HCT116 (cell line): Measurements from ENCODE around the gene KDM5A. TPM values are rescaled to one million over a fixed set of nuclear protein-coding genes. Genes with fewer than 3 reads are reported as not detected.

ENCODE experiments used
- ATAC-seq: fragments of 200-7000 bp; cut with Tn5 transposase; 2 replicates; pipeline ENCODE4 v1.9.1; 2020; ENCODE audit warnings: mild to moderate bottlenecking, moderate library complexity
- BruUV-seq: library from RNA; stranded (reverse); fragments of 400-500 nt; replicated peaks from 2 replicates; lab custom pipeline; 2021; lab: Mats Ljungman, UMichigan
- CTCF ChIA-PET: fragments of 300-600 bp; sonication (Branson Sonifier 250); formaldehyde crosslinking; loops from one replicate; lab custom pipeline; 2021; ENCODE audit warnings: antibody characterized with exemption; lab: Charles Lee
- POLR2A ChIA-PET: fragments of 300-600, 350-600 bp; sonication (Branson Sonifier 250); formaldehyde crosslinking; loops from one replicate; lab custom pipeline; 2021; ENCODE audit warnings: antibody characterized with exemption; lab: Charles Lee
- RAD21 ChIA-PET, 2 experiments: fragments of 300-600 bp; sonication (Branson Sonifier 250); formaldehyde crosslinking; loops; one replicate each; lab custom pipeline; 2023; ENCODE audit warnings: low total read pairs in 2 of 2; ENCODE audit not compliant: uncharacterized antibody in 2 of 2, unreplicated experiment in 2 of 2, low non-redundant PET in 1 of 2; lab: Charles Lee
- DNase-seq: peaks from one replicate; pipeline ENCODE4 v3.0.0-alpha.2; 2010; ENCODE audit warnings: low read depth, low spot score
- H2AFZ ChIP-seq: fragments of 200-600 bp; shearing (Covaris generic), sonication (generic); 2 replicates; pipeline ENCODE4 v1.6.1; 2017; ENCODE audit warnings: low read depth, mixed run types, mixed read lengths, antibody characterized with exemption, low read length; ENCODE audit not compliant: poor library complexity, severe bottlenecking
- H3K27ac ChIP-seq: 2 replicates; pipeline ENCODE4 v1.5.1; 2012; ENCODE audit warnings: low read depth, low read length
- H3K27me3 ChIP-seq: fragments of 200-600 bp; sonication (generic); 2 replicates; pipeline ENCODE4 v1.6.1; 2016; ENCODE audit warnings: mixed run types, low read length, mixed read lengths; ENCODE audit not compliant: insufficient read depth
- H3K36me3 ChIP-seq, 2 experiments: fragments of 200-500 bp in 1 of 2; fragments of 200-600 bp in 1 of 2; sonication (Bioruptor generic) in 1 of 2; sonication (generic) in 1 of 2; 2 replicates each; pipeline versions ENCODE4 v1.5.1 to v1.6.1; 2014 to 2016; ENCODE audit warnings: low read length in 2 of 2, inconsistent platforms in 1 of 2, mixed read lengths in 1 of 2, mixed run types in 1 of 2; ENCODE audit not compliant: insufficient read depth in 2 of 2, control insufficient read depth in 1 of 2
- H3K4me1 ChIP-seq, 2 experiments: fragments of 200-600 bp in 1 of 2; sonication (generic) in 1 of 2; 2 replicates each; pipeline versions ENCODE4 v1.5.1 to v1.6.1; 2012 to 2017; ENCODE audit warnings: low read length in 2 of 2, inconsistent platforms in 1 of 2, mild to moderate bottlenecking in 1 of 2, mixed read lengths in 1 of 2, mixed run types in 1 of 2, moderate library complexity in 1 of 2; ENCODE audit not compliant: insufficient read depth in 2 of 2, control insufficient read depth in 1 of 2
- H3K4me2 ChIP-seq: fragments of 200-600 bp; sonication (generic); 2 replicates; pipeline ENCODE4 v1.6.1; 2017; ENCODE audit warnings: mixed run types, low read length, mixed read lengths
- H3K4me3 ChIP-seq, 2 experiments: fragments of 200-600 bp in 1 of 2; sonication (generic) in 1 of 2; replicated peaks in 1 of 2; 2 replicates each; pipeline ENCODE4 v1.5.1; 2011 to 2016; ENCODE audit warnings: low read length in 2 of 2, control low read depth in 1 of 2, low read depth in 1 of 2, mild to moderate bottlenecking in 1 of 2, mixed read lengths in 1 of 2, mixed run types in 1 of 2
- H3K79me2 ChIP-seq: fragments of 200-600 bp; sonication (generic); 2 replicates; pipeline ENCODE4 v1.6.1; 2017; ENCODE audit warnings: mild to moderate bottlenecking, mixed run types, low read length, moderate library complexity, mixed read lengths; ENCODE audit not compliant: insufficient read depth
- H3K9ac ChIP-seq: fragments of 200-600 bp; sonication (generic); 2 replicates; pipeline ENCODE4 v1.6.1; 2016; ENCODE audit warnings: low read length, mixed read lengths
- H3K9me2 ChIP-seq: fragments of 200-600 bp; sonication (generic), shearing (Covaris generic); 2 replicates; pipeline ENCODE4 v1.6.1; 2017; ENCODE audit warnings: mixed run types, mild to moderate bottlenecking, moderate library complexity; ENCODE audit not compliant: insufficient read depth
- H3K9me3 ChIP-seq, 2 experiments: fragments of 200-500 bp in 1 of 2; fragments of 200-600 bp in 1 of 2; sonication (Bioruptor generic) in 1 of 2; sonication (generic) in 1 of 2; 2 replicates each; pipeline ENCODE4 v1.6.1; 2014 to 2017; ENCODE audit warnings: low read length in 2 of 2, mixed read lengths in 2 of 2, inconsistent platforms in 1 of 2, low read depth in 1 of 2, mild to moderate bottlenecking in 1 of 2, mixed run types in 1 of 2, moderate library complexity in 1 of 2; ENCODE audit not compliant: control insufficient read depth in 1 of 2, insufficient read depth in 1 of 2
- H4K20me1 ChIP-seq: fragments of 200-600 bp; sonication (generic), shearing (Covaris generic); 2 replicates; pipeline ENCODE4 v1.6.1; 2017; ENCODE audit warnings: mixed run types, mild to moderate bottlenecking, moderate library complexity; ENCODE audit not compliant: insufficient read depth
- POLR2AphosphoS5 ChIP-seq: IDR thresholded peaks from 2 replicates; pipeline ENCODE4 v1.6.1; 2011; ENCODE audit warnings: mild to moderate bottlenecking, low read depth, low read length, moderate library complexity
- SIN3A ChIP-seq: IDR thresholded peaks from 2 replicates; pipeline ENCODE4 v1.6.1; 2012; ENCODE audit warnings: low read depth
- YY1 ChIP-seq: IDR thresholded peaks from 2 replicates; pipeline ENCODE4 v1.6.1; 2011; ENCODE audit warnings: low read length, low read depth, moderate library complexity, mild to moderate bottlenecking; ENCODE audit not compliant: insufficient replicate concordance; ENCODE audit errors: extremely low read depth
- intact Hi-C: fragments of 100-400 bp; cut with micrococcal nuclease; formaldehyde crosslinking; loops from 2 replicates; pipeline ENCODE4 v1.10.0; 2022
- total RNA-seq: library from RNA; stranded (reverse); gene quantifications from one replicate; pipeline ENCODE4 v1.2.1, GENCODE V29; 2021; ENCODE audit not compliant: unreplicated experiment

KDM5A gene
- total RNA-seq, 1 experiment from 2014 or later = 49.0 TPM

- Histone ChIP-seq H3K4me2 (no peak overlapping the region), H3K27me3 (no peaks in the 10 kb centered on the region), H2AFZ (no peak overlapping the region), H3K9me2 (no peaks in the 10 kb centered on the region), H3K79me2 (no peaks in the 10 kb centered on the region), H3K4me1 (no peaks in the 10 kb centered on the region), H4K20me1 (no peaks in the 10 kb centered on the region), H3K9ac (no peak overlapping the region), H3K36me3 (peaks cover 10 to 26% of the 10 kb centered on the region in 2 experiments), H3K4me3 (no peak overlapping the region), H3K9me3 (no peaks in the 10 kb centered on the region), H3K27ac (no peak overlapping the region)
- intact Hi-C loops = no loop called here
- CTCF ChIA-PET = no interaction called here
- ATAC-seq = no peak
- no peak for DNase-seq
- BruUV-seq = no TSS peak
- TF ChIP-seq YY1 (no peak), POLR2AphosphoS5 (no peak)
- RAD21 ChIA-PET = no interaction called here
- POLR2A ChIA-PET = no interaction called here
Measured at GRCh38 chr12:295132-295531, 94.0 kb downstream of the KDM5A start.

GRCh38 chr12:293199-293598, 95.9 kb downstream of the KDM5A start:
- RAD21 ChIA-PET = no interaction called here
- H4K20me1 ChIP-seq = 0 out of 2 replicates have a peak, but pooled peaks cover 3% of the 10 kb centered on the region
- DNase-seq (no peak), ATAC-seq (no peak)
- H3K9me2 ChIP-seq = no peaks in the 10 kb centered on the region
- H3K36me3 ChIP-seq = peaks cover 10 to 26% of the 10 kb centered on the region in 2 experiments
- BruUV-seq = no TSS peak
- H3K4me3 ChIP-seq = no peak overlapping the region
- no peak for TF ChIP-seq SIN3A
- intact Hi-C loops = no loop called here
- H3K27me3 ChIP-seq = no peaks in the 10 kb centered on the region
- CTCF ChIA-PET = no interaction called here
- H2AFZ ChIP-seq = no peak overlapping the region
- H3K4me1 ChIP-seq = no peaks in the 10 kb centered on the region
- no peaks in the 10 kb centered on the region for H3K79me2 ChIP-seq
- no peak overlapping the region for H3K9ac ChIP-seq
- H3K9me3 ChIP-seq = no peaks in the 10 kb centered on the region
- POLR2A ChIA-PET = no interaction called here
- no peak overlapping the region for H3K27ac ChIP-seq
- no peak overlapping the region for H3K4me2 ChIP-seq
